ENCODE measurements around the gene ZW10. TPM values are rescaled to one million over a fixed set of nuclear protein-coding genes. Genes with fewer than 3 reads are reported as not detected.

ZW10 gene
- total and polyA plus RNA-seq, 2 experiments from 2014 or later: 12.3 to 30.5 TPM

DNA sequence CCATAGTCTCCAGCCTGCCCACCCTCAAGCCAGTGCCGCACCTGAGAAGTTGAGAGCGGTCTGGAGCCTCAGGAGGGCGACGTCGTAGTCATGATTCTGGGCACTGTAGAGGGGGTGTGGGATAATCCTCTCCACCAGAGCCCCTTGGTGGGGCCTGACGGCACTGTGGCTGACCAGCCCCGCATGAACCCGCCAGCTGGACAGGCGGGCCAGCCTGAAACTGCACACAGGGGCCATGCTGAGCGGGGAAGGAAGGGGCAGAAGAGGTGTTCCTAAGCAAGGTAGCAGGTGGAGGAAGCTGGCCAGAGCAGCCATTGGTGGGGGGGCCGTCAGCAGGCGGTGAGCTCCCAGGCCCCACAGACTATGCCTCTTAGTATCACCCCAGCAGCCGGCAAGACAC, 80.5 kb downstream of the ZW10 start:
- H3K27ac Mint-ChIP-seq: no peak overlapping the region
- Histone ChIP-seq H3K4me2 (no peak overlapping the region), H3K36me3 (ENCODE audit: insufficient read depth) (no peaks in the 10 kb centered on the region), H3F3A (replicated peaks; ENCODE audit: low read depth) (no peaks in the 10 kb centered on the region), H3K79me2 (replicated peaks; ENCODE audit: insufficient read depth) (no peaks in the 10 kb centered on the region), H4K20me1 (replicated peaks; ENCODE audit: insufficient read depth) (no peaks in the 10 kb centered on the region), H3K27ac (ENCODE audit: low read depth) (no peak overlapping the region), H3K27me3 (ENCODE audit: insufficient read depth) (no peaks in the 10 kb centered on the region), H3K4me1 (ENCODE audit: insufficient read depth) (no peaks in the 10 kb centered on the region), H2AFZ (no peak overlapping the region), H3K9me2 (ENCODE audit: insufficient read depth) (no peaks in the 10 kb centered on the region), H3K4me3 (no peak overlapping the region)
- peaks cover 5% of the 10 kb centered on the region for H3K27me3 Mint-ChIP-seq (ENCODE audit: insufficient read depth, low read depth, poor library complexity)
- no peak overlapping the region for H3K4me3 Mint-ChIP-seq
- H3K36me3 Mint-ChIP-seq (ENCODE audit: low read depth): no peaks in the 10 kb centered on the region
- ATAC-seq: peak; percentile 14; the same call in 1 of the 3 replicates
- H3K4me1 Mint-ChIP-seq: peaks cover 4% of the 10 kb centered on the region; the same call in 2 of the 3 replicates
- H3K9me3 Mint-ChIP-seq: no peaks in the 10 kb centered on the region
- TF ChIP-seq, protein P1, sequence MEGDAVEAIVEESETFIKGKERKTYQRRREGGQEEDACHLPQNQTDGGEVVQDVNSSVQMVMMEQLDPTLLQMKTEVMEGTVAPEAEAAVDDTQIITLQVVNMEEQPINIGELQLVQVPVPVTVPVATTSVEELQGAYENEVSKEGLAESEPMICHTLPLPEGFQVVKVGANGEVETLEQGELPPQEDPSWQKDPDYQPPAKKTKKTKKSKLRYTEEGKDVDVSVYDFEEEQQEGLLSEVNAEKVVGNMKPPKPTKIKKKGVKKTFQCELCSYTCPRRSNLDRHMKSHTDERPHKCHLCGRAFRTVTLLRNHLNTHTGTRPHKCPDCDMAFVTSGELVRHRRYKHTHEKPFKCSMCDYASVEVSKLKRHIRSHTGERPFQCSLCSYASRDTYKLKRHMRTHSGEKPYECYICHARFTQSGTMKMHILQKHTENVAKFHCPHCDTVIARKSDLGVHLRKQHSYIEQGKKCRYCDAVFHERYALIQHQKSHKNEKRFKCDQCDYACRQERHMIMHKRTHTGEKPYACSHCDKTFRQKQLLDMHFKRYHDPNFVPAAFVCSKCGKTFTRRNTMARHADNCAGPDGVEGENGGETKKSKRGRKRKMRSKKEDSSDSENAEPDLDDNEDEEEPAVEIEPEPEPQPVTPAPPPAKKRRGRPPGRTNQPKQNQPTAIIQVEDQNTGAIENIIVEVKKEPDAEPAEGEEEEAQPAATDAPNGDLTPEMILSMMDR (conservative IDR thresholded peaks at IDR 0.05; ENCODE audit: low read depth in 2 of 2): 0 out of 4 replicates have a peak, but pooled peaks of 1 of the 2 experiments have one; percentile 9
- TF ChIP-seq EZH2 (IDR thresholded peaks at IDR 0.05; ENCODE audit: low read depth, unreplicated experiment) (no peak), ZNF331 (CRISPR knock-in tag; IDR thresholded peaks at IDR 0.05; ENCODE audit: low read depth) (no peak)
- no peak for DNase-seq (ENCODE audit: low spot score)

DNA sequence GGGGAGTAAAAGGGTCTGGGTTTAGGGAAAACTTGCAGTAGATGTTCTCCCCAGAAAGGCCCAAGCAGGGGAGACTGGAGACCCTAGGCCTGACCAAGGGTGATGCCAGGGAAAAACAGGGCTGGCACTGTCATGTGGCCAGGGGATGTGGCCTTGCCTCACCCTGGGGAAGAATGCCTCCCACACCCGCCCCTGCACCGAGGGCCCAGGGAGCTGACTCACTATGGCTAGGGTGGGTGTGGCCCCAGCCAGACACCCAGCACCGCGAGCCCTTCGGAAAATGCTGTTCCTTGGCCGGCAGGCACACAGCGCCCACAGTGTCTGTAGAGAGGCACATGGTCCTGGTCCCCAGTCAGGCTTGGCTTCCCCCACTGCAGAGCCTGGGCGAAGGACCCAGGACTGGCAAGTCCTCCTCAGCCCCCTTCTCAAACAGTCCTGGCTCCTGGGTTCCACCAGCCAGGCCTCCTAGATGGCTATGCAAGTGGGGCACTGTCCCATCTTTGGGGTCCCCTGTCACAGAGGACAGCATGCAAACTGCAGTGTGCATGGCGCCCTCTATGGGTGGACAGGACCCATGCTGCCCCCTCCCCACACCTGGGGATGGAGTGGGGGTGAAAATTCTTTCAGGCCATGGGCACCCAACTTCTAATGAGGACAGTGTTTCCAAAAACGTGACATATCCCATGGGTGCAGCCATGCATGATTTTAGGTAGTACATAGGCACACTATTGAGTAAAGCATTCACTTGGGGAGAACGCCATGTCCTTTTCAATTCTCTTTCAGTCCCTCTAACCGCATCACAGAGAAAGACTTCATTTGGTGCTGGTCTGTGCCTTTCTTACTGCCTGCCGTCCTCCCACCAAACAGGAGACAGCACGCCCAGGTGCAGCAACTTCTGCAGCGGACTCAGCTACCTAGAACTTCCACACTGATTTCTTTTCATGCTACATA, 82.6 kb downstream of the ZW10 start:
- H3K36me3 ChIP-seq (ENCODE audit: insufficient read depth): no peaks in the 10 kb centered on the region
- no peaks in the 10 kb centered on the region for H3K27me3 ChIP-seq (ENCODE audit: insufficient read depth)
- no peaks in the 10 kb centered on the region for H3K9me2 ChIP-seq (ENCODE audit: insufficient read depth)
- H3K4me3 ChIP-seq: no peak overlapping the region
- H3K9me3 Mint-ChIP-seq: no peaks in the 10 kb centered on the region
- H2AFZ ChIP-seq: 0 out of 2 replicates have a peak overlapping the region, but pooled peaks have one; percentile 66
- H3K36me3 Mint-ChIP-seq (ENCODE audit: low read depth): no peaks in the 10 kb centered on the region
- H3K27ac Mint-ChIP-seq: no peak overlapping the region
- no peaks in the 10 kb centered on the region for H3F3A ChIP-seq (replicated peaks; ENCODE audit: low read depth)
- H4K20me1 ChIP-seq (replicated peaks; ENCODE audit: insufficient read depth): no peaks in the 10 kb centered on the region
- H3K27me3 Mint-ChIP-seq (ENCODE audit: insufficient read depth, low read depth, poor library complexity): peaks cover 5% of the 10 kb centered on the region
- H3K4me2 ChIP-seq: no peak overlapping the region
- H3K79me2 ChIP-seq (replicated peaks; ENCODE audit: insufficient read depth): no peaks in the 10 kb centered on the region
- H3K4me3 Mint-ChIP-seq: no peak overlapping the region
- no peak overlapping the region for H3K27ac ChIP-seq (ENCODE audit: low read depth)
- no peaks in the 10 kb centered on the region for H3K4me1 ChIP-seq (ENCODE audit: insufficient read depth)
- peak; percentile 83 for DNase-seq (ENCODE audit: low spot score)
- peak; percentile 92 for ATAC-seq
- TF ChIP-seq, protein P1 (conservative IDR thresholded peaks at IDR 0.05; ENCODE audit: low read depth in 2 of 2): peak; percentile 93 to 94
- no peak for TF ChIP-seq ZNF114 (CRISPR knock-in tag; IDR thresholded peaks at IDR 0.05)
- peaks cover 4% of the 10 kb centered on the region; the same call in 2 of the 3 replicates for H3K4me1 Mint-ChIP-seq
